ENCODE results near the gene PYY.

GRCh38 chr17:43982171-43982570 is 28.4 kb upstream of the PYY start:
- TF ChIP-seq GATA2 (IDR thresholded peaks at IDR 0.05; ENCODE audit: low read depth, low read length) (no peak), GATA3 (IDR thresholded peaks at IDR 0.05; ENCODE audit: low read depth, low read length) (no peak)
